GM21529 (cell line): ENCODE measurements around the gene ZBTB7B.
A peak's percentile ranks its signal among the peaks of the same experiment; 100 is the strongest.

Experiments
- ATAC-seq: cut with Tn5 transposase; IDR thresholded peaks from one replicate; pipeline ENCODE4 v1.9.1; 2021; ENCODE audit not compliant: unreplicated experiment

ZBTB7B gene

GRCh38 chr1:155034318-155035208, 32.0 kb downstream of the ZBTB7B start:
- ATAC-seq, result no peak

- ATAC-seq, result no peak
Measured at GRCh38 chr1:155035936-155036335, 33.3 kb downstream of the ZBTB7B start.

DNA sequence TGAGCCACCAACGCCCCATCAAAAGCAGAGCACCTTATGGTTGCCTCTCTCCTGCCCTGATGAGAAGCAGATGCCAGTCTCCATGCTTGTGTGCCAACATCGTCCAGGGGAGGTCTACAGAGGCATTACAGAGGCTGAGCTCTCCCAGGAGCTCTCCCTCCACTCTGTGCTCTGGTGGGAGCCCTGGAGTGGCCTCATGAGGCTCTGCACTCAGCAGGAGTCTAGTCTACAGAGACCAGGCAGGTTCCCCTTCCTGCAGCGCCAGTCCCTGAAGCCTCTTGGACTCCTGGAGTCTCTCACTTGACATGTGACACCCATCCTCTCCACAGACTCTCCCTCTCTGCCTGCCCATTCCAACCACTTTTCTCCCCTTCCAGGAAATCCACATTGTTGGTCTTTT, 34.4 kb downstream of the ZBTB7B start:
- no peak for ATAC-seq

DNA sequence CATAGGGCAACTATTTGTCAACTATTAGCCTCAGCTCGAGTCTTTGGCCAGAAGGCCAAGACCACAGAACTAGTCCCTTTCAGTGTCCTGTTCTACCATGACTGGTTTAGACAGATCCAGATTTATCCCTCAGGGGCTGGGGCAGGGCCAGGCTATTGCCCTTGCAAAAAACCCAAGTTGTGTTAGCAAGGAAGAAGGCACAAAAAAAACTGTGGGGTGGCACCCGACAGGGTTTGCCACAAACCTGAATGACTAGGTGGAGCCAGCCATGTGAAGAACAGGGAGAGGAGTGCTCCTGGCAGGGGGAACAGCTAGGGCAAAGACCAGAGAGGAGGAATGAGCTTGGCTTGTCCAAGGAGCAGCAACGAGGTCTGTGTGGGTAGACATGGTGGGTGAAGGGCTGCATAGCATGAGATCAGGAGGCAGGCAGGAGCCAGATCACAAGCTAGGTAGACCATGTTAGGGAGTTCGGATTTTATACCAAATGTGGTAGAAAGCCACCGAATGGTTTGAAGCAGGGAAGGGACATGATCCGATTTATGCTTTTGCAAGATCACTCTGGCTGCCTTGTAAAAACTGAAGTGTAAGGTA, 35.3 kb downstream of the ZBTB7B start:
- no peak for ATAC-seq

- ATAC-seq, result no peak
Measured at GRCh38 chr1:155038602-155039307, 36.2 kb downstream of the ZBTB7B start.

DNA sequence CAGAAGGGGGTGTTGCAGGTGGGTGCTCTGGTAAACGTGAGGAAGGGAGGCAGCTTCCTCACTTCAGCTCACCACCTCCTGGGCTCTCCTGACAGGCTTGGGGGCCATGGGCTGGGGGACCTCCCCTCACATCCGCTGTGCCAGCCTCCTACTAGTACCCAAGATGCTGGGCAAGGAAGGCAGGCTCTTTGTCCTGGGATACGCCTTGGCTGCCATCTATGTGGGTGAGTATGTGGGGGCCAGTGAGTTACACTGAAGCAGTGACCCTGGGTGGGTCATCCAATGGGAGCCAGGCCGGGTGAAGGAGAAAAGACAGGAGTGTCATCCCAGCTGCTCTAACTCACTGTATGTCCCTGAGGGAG, 36.7 kb downstream of the ZBTB7B start:
- ATAC-seq, result no peak

DNA sequence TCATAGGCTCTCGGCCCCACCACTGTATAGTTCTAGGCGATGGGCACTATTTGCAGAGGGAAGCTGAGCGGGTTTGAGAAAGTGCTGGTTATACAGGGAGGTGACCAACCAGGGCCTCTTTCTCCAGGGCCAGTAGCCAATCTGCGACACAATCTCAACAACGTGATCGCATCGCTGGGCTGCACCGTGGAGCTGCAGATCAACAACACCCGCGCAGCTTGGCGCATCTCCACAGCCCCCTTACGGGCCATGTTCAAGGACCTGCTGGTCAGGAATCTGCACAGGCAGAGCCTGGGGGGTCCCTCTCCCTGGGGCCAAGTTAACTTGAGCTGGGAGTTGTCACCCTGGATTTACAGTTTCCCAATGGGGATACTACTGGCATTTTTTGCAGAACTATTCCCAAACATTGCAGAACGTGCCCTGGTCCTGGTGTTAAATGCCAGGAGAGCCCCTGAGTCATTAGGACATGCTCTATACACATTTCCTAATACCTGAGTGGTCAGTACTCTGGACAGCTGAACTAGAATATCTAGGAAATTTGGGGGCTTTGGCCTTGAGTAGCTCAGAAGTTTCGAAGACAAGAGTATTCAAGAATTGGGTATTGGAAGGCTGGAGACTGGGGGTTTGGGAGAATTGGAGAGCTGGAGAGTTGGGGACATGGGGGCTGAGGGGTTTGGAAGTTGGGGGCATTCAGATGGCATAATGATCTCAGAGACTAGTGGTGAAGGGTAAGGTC, 37.9 kb downstream of the ZBTB7B start:
- no peak for ATAC-seq

GRCh38 chr1:155042789-155043188, 40.2 kb downstream of the ZBTB7B start:
- ATAC-seq, result no peak

DNA sequence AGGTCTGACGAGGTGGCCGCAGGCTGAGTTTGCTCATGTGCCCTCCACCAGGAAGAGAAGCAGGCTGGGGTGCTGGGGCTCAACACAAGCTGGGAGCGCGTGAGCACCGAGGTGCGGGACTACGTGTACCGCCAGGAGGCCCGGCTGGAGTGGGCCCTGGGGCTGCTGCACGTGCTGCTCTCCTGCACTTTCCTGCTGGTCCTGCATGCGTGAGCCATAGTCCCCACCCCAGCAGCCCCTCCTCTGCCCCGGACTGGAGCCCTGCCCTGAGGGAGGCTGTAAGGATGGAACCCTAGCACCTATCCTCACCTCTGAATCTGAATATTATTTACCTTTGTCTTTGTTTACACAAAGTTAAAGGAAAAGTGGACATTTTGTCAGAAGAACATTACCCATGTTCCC, 40.7 kb downstream of the ZBTB7B start:
- ATAC-seq, result no peak

GRCh38 chr1:155043793-155044192, 41.2 kb downstream of the ZBTB7B start:
- ATAC-seq, result no peak

DNA sequence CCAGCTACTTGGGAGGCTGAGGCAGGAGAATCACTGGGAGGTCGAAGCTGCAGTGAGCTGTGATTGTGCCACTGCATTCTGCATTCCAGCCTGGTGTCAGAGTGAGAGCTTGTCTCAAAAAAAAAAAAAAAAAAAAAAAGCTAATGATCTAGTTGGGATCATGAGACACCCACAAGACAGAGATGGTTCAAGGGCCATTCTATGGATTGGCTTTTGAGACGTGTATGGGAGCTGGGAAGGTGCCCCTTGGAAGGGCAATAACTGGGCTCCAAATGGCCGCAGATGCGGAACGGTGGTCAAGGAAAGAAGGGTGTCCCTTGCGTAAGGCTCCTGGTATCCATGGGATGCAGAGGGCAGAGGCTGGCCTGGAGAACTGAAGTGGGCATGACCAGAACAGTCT, 41.8 kb downstream of the ZBTB7B start:
- ATAC-seq, result no peak

DNA sequence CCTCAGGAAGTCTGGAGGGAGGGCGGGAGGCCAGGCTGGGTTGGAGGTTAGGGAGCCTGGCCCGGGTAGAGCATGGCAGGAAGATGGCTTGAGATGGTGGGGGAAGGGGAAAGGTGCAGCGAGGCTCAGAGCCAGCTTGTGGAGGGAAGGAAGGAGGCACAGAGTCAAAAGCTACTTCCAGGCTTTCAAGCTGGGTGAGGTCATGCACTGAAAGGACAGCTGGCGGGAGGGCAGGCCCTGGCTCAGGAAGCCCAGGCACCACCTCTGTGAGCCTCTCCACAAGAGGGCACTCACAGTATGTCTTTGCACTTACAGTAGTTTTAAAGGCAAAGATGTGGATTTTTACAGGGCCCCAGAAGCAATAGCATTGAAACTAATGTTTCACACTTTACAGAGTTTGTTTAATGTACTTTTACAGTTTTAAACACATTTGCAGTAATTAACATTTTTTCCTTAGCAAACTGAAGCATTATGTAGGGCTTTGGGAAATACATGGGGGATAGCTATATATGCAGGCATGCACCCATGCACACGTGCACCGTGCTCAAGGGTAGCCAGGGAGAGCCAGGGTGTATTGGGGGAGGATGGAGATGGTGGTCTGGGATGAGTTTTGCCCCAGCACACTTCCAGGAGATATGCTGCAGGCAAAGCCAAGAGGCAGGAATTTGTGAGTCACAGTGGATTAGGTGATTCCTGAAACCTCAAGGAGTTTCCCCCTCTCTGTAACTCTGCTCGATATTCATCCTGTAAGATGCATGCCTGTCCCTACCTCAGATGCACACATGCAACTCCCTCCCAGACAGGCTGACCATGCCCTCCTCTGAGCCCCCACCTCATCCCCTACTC, 42.4 kb downstream of the ZBTB7B start:
- no peak for ATAC-seq

DNA sequence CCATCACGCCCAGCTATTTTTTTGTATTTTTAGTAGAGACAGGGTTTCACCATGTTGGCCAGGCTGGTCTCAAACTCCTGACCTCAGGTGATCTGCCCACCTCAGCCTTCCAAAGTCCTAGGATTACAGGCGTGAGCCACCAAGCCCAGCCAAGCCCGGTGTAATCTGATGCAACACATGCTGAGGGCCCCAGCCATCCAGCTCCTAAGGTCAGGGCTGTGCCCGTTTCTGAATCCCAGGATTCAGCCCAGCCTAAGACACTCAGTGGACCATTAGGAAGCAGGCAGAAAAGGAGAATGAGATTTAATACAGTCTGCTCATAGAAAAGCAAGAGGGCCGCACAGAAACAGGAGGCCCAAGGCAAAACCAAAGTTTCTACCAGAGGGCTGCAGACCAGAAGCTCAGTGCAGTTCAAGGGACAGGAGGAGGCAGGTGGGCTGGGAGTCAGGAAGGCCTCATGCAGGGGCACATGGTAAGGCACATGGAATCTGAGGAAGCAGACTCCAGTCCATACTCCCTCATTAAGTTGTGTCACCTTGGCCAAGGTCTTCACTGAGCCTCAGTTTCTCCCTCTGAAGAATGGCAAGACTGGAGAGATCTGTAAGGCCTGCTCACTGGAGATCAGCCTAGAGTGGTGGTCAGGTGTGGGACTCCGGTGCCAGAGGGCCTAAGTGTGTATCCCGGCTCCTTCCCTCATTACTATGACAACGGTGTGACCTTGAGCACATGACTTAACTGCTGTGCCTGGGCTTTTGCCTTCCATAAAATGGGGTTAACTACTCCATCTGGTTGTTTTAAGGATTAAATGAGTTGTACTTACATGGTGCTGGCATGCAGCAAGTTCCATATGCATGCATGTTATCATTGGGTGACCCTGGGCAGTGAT, 46.1 kb downstream of the ZBTB7B start:
- no peak for ATAC-seq

DNA sequence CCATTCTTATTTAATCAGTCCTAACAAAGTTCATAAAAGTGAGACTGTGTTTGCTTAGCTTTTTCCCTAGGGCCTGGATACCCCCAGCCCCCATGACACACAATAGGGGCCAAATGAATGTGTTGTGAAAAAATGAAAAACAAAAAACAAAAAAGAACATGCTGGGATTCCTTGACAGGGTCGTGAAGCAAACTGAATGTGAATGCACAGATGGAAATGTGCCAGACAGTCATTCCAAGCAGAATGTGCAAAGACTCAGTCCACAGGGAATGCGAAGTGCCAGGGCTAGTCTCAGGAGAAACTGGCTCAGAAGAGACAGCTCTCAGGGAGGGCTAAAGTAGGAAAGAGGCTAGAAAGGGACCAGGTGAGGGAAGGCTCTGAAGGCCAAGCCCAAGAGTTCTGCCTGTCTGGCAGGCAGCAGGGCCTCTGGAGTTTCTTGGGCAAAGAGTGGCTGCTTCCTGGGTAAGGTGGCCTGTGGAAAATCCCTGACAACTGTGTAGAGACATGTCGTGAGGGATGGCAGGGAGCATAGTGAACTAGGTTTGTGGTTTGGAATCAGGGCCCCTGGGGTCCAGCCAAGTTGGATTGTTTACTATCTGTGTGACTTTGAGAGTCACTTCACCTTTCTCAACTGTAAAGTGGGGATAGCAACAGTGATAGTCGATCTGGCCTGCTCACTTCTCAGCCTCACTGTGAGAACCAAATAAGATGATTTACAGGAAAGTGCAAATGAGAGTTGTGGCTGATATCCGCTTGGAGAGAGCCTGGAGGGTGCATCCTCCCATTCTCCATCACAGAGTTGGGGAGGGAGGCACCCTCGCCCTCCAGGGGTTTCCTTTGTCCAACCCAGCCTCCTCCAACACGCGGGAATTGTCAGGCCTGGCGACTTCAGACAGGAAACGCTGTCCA, 47.3 kb downstream of the ZBTB7B start:
- no peak for ATAC-seq

DNA sequence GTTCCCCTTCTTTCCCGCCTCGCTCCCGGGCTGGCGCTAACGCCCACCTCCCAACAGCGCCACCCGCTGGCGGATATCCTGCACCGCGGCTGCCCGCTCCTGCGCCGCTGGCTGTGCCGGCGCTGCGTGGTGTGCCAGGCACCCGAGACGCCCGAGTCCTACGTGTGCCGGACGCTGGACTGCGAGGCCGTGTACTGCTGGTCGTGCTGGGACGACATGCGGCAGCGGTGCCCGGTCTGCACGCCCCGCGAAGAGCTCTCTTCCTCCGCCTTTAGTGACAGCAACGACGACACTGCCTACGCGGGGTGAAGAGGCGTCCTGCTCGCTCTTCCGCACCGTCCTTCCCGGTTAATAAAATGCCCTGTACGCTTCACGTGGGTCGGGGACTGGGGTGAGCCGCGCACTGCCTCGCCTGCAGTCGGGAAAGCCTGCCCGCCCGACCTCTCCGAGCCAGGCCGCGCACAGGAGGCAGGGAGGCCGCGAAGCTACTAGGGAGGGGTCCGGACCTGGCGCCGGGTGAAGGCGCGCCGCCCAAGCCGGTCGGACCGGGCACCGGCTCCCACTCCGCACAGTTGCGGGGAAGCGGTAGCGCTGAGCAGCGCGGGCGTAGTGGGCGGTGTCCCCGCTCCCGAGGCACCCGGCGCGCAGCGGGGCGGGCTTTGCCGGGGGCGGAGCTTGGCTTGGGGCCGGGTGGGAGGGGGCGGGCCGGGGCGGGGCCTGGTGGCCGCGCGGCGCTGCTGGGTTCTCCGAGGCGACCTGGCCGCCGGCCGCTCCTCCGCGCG, 48.1 kb downstream of the ZBTB7B start, which contains the start of gene ADAM15:
Gene ADAM15 (plus strand): TSS at position 757 of the 782 bp plus-strand sequence. CDS start 71 bp downstream, outside the sequence.
- peak; percentile 62 for ATAC-seq

DNA sequence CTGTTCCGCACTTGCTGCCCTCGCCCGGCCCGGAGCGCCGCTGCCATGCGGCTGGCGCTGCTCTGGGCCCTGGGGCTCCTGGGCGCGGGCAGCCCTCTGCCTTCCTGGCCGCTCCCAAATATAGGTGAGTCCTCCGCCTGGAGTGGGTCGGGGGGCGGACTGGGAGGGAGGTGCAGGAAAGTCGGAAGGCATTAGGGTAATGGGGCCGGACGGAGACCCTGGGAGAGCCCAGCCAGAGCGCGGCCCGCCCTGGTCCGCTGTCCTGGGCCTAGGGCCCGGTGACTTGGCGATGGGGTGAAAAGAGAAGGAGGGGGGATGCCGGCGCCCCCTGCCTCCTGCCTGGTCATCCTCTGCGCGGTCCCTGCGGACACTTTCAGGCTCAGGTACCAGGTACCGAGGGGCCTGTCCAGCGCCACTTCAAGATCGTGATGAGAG, 48.8 kb downstream of the ZBTB7B start:
- peak; percentile 4 for ATAC-seq

DNA sequence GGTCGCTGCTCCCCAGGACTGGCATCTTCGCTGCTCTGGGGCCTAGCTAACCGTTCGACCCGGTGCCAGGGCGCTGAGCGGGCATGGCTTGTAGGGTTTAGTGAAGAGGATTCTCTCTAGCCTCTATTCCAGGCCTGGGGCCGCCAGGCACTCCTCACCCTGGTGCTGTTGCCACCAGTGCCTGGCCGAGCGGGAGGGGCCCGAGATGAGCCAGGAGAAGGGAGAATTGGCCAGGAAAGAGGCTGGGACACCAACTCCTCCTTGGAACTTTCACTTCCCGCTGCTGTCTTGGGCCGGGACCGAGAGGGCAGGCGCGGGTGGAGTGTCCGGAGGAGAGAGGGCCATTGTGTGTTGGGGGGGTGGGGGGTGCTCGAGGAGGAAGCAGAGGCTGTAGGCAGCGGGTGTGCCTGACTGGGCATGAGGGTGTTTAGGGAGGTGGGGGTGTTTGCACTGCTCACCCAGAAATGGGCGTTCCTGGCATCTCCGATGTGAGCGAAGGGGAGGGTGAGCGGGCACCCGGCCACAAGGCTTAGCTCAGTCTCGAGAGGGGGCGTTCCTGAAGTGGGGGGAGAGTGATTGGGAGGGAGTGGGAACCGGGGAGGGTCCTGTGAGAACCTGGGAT, 49.3 kb downstream of the ZBTB7B start:
- ATAC-seq, result peak; percentile 4
